Coronary artery (tissue), 2 donors: ENCODE results near the gene MET.

Experiments
- DNase-seq: peaks from one replicate; pipeline ENCODE4 v3.0.0-alpha.2; 2017; ENCODE audit warnings: low spot score
- H3K27ac ChIP-seq, 2 donors: fragments of 200-600 bp; sonication (generic); one replicate each; pipeline ENCODE4 v1.5.1; 2016 to 2019
- H3K4me3 ChIP-seq: fragments of 200-600 bp; sonication (generic); 2 replicates; pipeline ENCODE4 v1.5.1; 2016; ENCODE audit warnings: mild to moderate bottlenecking, moderate library complexity
- TF ChIP-seq, protein P1 (sequence below): fragments of 200-600 bp; sonication (generic); IDR thresholded peaks from one replicate; pipeline ENCODE4 v1.5.1; 2019; ENCODE audit warnings: antibody characterized with exemption

Gene MET

DNA sequence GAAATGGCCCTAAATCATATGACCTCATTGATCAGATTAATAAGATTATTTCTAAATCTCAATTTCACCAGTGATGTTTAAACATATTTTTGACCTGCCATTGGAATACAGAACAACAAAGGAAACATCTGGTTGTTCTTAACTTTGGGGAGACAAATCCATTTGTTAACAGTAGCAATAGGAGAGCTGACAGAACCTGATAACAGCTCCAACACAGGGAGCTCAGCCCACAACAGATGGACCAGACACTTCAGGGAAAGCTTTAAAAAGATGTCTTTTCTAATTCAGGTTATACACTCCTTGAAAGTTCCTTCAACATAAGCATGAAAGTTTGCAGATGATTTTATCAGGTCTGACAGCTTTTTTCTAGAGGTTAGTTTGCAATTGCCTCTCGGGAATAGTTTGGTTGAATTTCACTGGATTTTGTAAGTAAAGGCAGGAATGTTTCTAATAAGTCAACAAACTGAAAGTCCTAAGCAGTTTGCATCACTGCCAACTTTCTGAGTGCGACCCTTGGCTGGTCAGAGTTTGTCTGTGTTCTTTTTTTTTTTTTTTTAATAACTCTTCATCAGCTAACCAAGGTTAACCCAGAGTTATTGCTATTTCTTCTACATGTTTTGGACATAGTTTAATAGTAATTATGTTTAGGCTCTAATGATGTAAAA, 6.5 kb upstream of the MET start:
- Histone ChIP-seq H3K4me3 (no peak overlapping the region), H3K27ac (no peak overlapping the region)
- DNase-seq, result no peak
- TF ChIP-seq, protein P1, sequence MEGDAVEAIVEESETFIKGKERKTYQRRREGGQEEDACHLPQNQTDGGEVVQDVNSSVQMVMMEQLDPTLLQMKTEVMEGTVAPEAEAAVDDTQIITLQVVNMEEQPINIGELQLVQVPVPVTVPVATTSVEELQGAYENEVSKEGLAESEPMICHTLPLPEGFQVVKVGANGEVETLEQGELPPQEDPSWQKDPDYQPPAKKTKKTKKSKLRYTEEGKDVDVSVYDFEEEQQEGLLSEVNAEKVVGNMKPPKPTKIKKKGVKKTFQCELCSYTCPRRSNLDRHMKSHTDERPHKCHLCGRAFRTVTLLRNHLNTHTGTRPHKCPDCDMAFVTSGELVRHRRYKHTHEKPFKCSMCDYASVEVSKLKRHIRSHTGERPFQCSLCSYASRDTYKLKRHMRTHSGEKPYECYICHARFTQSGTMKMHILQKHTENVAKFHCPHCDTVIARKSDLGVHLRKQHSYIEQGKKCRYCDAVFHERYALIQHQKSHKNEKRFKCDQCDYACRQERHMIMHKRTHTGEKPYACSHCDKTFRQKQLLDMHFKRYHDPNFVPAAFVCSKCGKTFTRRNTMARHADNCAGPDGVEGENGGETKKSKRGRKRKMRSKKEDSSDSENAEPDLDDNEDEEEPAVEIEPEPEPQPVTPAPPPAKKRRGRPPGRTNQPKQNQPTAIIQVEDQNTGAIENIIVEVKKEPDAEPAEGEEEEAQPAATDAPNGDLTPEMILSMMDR, result no peak

DNA sequence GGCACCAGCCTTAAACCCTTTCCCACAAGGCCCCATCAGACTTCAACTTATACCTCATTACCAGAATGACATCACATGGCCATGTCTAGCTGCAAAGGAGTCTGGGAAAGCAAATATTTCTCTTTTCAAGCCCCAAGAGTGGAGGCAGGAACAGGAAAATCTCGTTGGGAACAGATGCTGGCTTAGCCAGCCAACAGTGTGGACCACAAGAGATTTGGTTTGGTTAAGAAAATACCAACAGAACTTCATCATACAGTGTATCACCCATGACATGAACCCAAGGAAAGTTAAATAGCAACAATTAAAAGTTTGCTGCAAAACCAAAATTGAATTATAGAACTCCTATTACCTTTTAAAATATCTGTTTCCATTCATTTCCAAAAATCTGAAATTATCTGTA, 2.2 kb upstream of the MET start:
- no peak overlapping the region for H3K4me3 ChIP-seq
- H3K27ac ChIP-seq, result no peak overlapping the region
- DNase-seq, result no peak
- TF ChIP-seq, protein P1, result no peak

DNA sequence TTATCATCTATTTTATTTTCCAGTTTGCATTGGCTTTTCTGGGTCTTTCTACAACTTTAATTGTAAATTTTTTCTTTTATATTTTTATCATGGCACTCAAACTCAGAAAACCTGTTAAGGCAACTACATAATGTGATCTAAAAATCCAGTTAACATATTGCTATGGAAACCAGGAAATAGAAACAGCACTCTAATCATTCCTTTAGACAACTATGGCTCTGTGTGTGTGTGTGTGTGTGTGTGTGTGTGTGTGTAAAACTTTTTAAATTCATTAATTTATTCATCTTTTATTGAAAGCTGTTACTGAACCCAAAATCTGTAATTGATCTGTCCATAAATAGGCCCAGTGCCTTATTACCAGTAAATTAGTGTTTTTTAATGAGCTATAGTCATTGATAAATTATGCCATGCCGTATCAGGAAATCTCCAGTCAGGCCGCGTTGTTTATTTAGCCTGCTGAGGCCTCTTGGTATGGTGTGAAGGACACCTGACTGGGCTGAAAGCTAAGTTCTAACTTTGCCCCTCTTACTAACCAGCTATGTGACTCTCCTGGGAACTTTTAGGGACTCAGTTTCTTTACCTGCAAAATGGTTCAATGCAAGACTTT, 1.5 kb upstream of the MET start:
- H3K27ac ChIP-seq, result no peak overlapping the region
- no peak for DNase-seq
- TF ChIP-seq, protein P1, result no peak
- no peak overlapping the region for H3K4me3 ChIP-seq

DNA sequence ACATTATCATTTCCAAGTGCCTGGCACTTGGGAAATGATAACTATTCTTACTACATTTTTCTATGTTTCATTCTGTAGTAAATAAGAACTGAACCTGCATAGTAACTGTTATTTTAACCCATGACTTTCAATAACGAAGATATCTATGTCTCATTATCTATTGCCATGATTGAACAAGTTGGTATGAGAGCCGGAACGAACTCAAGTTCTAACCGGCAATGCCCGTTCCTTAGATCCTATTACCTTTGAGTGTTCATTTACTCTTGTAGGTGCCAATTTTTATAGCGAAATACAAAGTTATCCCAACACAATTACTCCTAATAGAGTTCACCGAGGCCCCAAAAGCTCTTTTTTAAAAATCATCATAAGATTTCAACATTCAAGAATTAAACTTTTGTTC, 885 bp upstream of the MET start:
- H3K27ac ChIP-seq, result no peak overlapping the region
- DNase-seq, result no peak
- TF ChIP-seq, protein P1, result no peak
- peak overlapping the region; percentile 86 for H3K4me3 ChIP-seq

DNA sequence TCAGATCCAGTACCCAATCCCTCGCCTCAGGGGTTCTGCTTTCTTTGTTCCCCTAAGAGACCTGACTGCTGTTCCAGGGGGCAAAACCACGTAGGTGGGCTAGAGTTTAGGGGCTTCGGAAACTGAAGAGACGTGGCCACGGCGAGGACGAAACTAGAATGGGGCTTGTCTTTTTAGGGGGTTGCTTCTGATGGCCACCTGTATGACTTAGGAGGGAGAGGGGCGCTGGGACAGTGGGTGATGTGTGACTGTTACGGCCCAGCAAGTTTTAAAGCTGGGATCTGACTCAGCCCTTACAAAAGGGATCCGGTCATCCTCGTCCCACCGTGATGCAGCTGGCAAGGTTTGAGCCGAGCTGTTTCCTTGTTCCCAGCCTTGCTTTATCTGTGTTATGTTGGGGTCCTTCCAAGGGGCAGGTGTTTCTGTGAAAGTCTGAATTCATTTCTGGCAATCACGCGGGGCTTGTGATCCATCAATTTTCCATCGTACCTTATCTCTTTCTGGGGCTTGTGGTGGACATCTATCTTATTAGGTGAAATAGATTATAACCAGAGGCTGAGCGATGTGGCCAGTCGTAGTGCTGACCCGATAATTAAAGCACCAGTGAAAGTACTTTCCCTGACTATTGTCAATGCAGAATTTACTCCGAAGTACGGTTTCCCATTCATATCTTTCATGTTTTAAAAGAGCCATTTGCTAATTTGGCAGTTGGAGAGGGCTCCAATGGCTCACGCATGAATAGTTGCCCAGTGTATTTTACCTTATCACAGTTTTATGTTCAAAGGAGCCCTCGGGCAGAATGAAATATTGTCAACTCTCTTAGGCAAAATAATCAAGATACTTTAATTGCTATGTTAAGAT, 830 bp downstream of the MET start:
- no peak for DNase-seq
- TF ChIP-seq, protein P1, result no peak
- H3K4me3 ChIP-seq, result peak overlapping the region; percentile 86
- peak overlapping the region; percentile 68 to 81 for H3K27ac ChIP-seq

DNA sequence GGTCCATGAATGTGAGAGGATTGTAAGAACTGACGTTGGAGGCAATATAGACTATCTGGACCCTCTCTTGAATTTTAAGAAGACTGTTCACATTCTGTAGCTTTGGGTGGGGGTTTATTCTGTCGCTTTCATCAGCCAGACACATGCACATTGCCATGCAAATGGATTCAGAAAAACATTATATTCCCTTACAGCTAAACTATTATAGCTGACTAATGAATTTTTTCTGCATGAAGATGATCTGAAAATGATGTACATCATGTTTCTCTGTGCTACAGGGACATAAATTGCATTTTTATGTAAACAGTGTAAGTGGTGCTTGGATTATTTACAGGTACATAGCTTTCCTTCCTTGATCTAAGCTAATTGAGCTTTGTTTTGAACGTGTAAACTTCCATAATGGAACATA, 1.5 kb downstream of the MET start:
- no peak for DNase-seq
- Histone ChIP-seq H3K4me3 (peak overlapping the region; percentile 86), H3K27ac (peak overlapping the region; percentile 68 to 81)
- TF ChIP-seq, protein P1, result no peak
